Stimulated activated CD8-positive, alpha-beta memory T cell treated with anti-CD3 and anti-CD28 coated beads, Interleukin-7, amount 100 ng/mL, for 1 hour (primary cell): ENCODE results near the gene AHNAK2.

Experiments
- DNase-seq, 2 donors: peaks; one replicate each; pipeline ENCODE4 v3.0.0-alpha.2; 2020; ENCODE audit warnings: low read depth in 2 of 2

Gene AHNAK2

GRCh38 chr14:104973385-104974145 is 4.6 kb downstream of the AHNAK2 start:
- DNase-seq: no peak

GRCh38 chr14:104973135-104973384 is 5.1 kb downstream of the AHNAK2 start:
- no peak for DNase-seq

GRCh38 chr14:104972301-104973134 is 5.7 kb downstream of the AHNAK2 start:
- no peak for DNase-seq

GRCh38 chr14:104971447-104972240 is 6.5 kb downstream of the AHNAK2 start:
- no peak for DNase-seq

- no peak for DNase-seq
Measured at GRCh38 chr14:104970231-104971068, 7.7 kb downstream of the AHNAK2 start.

GRCh38 chr14:104969741-104970230 is 8.4 kb downstream of the AHNAK2 start:
- DNase-seq: no peak

- no peak for DNase-seq
Measured at GRCh38 chr14:104968541-104969401, 9.4 kb downstream of the AHNAK2 start.

GRCh38 chr14:104968153-104968527 is 10.0 kb downstream of the AHNAK2 start:
- DNase-seq: no peak

- no peak for DNase-seq
Measured at GRCh38 chr14:104967386-104968152, 10.6 kb downstream of the AHNAK2 start.

- no peak for DNase-seq
Measured at GRCh38 chr14:104966981-104967385, 11.2 kb downstream of the AHNAK2 start.

- DNase-seq: no peak
Measured at GRCh38 chr14:104966261-104966865, 11.8 kb downstream of the AHNAK2 start.

- no peak for DNase-seq
Measured at GRCh38 chr14:104965561-104966231, 12.5 kb downstream of the AHNAK2 start.

GRCh38 chr14:104964546-104964945 is 13.6 kb downstream of the AHNAK2 start:
- DNase-seq: no peak

GRCh38 chr14:104957146-104958113 is 20.7 kb downstream of the AHNAK2 start:
- DNase-seq: no peak

GRCh38 chr14:104956290-104956890 is 21.8 kb downstream of the AHNAK2 start:
- no peak for DNase-seq

GRCh38 chr14:104955396-104955770 is 22.8 kb downstream of the AHNAK2 start:
- no peak for DNase-seq

GRCh38 chr14:104954746-104955395 is 23.3 kb downstream of the AHNAK2 start:
- no peak for DNase-seq
